ENCODE measurements around the gene CDK5RAP1.
"Not testable (repeated sequence)": the region's sequence is repeated elsewhere in the genome, so short reads cannot be mapped to it uniquely, and the experiment has no call there.

Gene CDK5RAP1

GRCh38 chr20:33419140-33419974 lies 18.0 kb upstream of the CDK5RAP1 start:
- no peak for DNase-seq (ENCODE audit: low spot score)

GRCh38 chr20:33418033-33418432 lies 16.7 kb upstream of the CDK5RAP1 start:
- DNase-seq (ENCODE audit: low spot score) = no peak

GRCh38 chr20:33415948-33416347 lies 14.6 kb upstream of the CDK5RAP1 start:
- DNase-seq (ENCODE audit: low spot score) = peak; percentile 57

- no peak for DNase-seq (ENCODE audit: low spot score)
These were observed 11.1 kb upstream of the CDK5RAP1 start for GRCh38 chr20:33412484-33412838.

GRCh38 chr20:33411711-33412483 lies 10.6 kb upstream of the CDK5RAP1 start:
- DNase-seq (ENCODE audit: low spot score) = no peak

- no peak for DNase-seq (ENCODE audit: low spot score)
These were observed 9.9 kb upstream of the CDK5RAP1 start for GRCh38 chr20:33411242-33411641.

- no peak for DNase-seq (ENCODE audit: low spot score)
These were observed 8.9 kb upstream of the CDK5RAP1 start for GRCh38 chr20:33410081-33410742.

- no peak for DNase-seq (ENCODE audit: low spot score)
These were observed 7.7 kb upstream of the CDK5RAP1 start for GRCh38 chr20:33408716-33409654.

- no peak for DNase-seq (ENCODE audit: low spot score)
These were observed 7.0 kb upstream of the CDK5RAP1 start for GRCh38 chr20:33408313-33408712.

GRCh38 chr20:33407796-33408195 lies 6.5 kb upstream of the CDK5RAP1 start:
- DNase-seq (ENCODE audit: low spot score) = no peak

- peak; percentile 51 for DNase-seq (ENCODE audit: low spot score)
These were observed 5.9 kb upstream of the CDK5RAP1 start for GRCh38 chr20:33407251-33407650.

GRCh38 chr20:33404281-33404680 lies 3.0 kb upstream of the CDK5RAP1 start:
- DNase-seq (ENCODE audit: low spot score) = no peak

- DNase-seq (ENCODE audit: low spot score) = peak; percentile 52
These were observed 626 bp upstream of the CDK5RAP1 start for GRCh38 chr20:33401921-33402369.

GRCh38 chr20:33400812-33401183 lies 521 bp downstream of the CDK5RAP1 start:
- DNase-seq (ENCODE audit: low spot score) = peak; percentile 75

- no peak for DNase-seq (ENCODE audit: low spot score)
These were observed 1.4 kb downstream of the CDK5RAP1 start for GRCh38 chr20:33399924-33400323.

GRCh38 chr20:33394718-33395117 lies 6.6 kb downstream of the CDK5RAP1 start:
- no peak for DNase-seq (ENCODE audit: low spot score)

- no peak for DNase-seq (ENCODE audit: low spot score)
These were observed 7.7 kb downstream of the CDK5RAP1 start for GRCh38 chr20:33393609-33394008.

- no peak for DNase-seq (ENCODE audit: low spot score)
These were observed 9.4 kb downstream of the CDK5RAP1 start for GRCh38 chr20:33391722-33392415.

GRCh38 chr20:33389326-33389725 lies 12.0 kb downstream of the CDK5RAP1 start:
- not testable (repeated sequence) for DNase-seq (ENCODE audit: low spot score)

- no peak for DNase-seq (ENCODE audit: low spot score)
These were observed 13.1 kb downstream of the CDK5RAP1 start for GRCh38 chr20:33388268-33388667.

- no peak for DNase-seq (ENCODE audit: low spot score)
These were observed 14.1 kb downstream of the CDK5RAP1 start for GRCh38 chr20:33387177-33387576.

Measured in SW480 (cell line).